NCI-H2227 (cell line): ENCODE results near the gene TMPO.
"Not testable (repeated sequence)": the region's sequence is repeated elsewhere in the genome, so short reads cannot be mapped to it uniquely, and the experiment has no call there.

Experiments
- DNase-seq: peaks from one replicate; lab custom pipeline; 2025; ENCODE audit not compliant: unreplicated experiment; lab: John Stamatoyannopoulos, UW

TMPO gene

DNA sequence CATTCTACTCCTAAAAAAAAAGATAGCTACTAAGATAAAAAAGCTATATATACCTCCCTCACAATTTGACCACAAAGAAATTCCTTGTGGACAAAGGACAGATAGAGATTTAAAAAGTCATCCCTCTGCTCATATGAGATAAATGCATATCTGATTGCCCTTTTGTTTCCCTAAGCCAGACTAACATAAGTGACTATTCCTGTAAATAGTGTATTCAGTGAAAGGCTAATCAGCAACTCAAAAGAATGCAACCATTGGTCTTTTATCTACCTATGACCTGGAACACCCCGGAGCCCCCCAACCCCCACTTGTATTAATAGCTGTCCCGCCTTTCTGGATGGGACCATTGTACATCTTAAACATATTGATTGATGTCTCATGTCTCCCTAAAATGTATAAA is 6.3 kb upstream of the TMPO start:
- no peak for DNase-seq

DNA sequence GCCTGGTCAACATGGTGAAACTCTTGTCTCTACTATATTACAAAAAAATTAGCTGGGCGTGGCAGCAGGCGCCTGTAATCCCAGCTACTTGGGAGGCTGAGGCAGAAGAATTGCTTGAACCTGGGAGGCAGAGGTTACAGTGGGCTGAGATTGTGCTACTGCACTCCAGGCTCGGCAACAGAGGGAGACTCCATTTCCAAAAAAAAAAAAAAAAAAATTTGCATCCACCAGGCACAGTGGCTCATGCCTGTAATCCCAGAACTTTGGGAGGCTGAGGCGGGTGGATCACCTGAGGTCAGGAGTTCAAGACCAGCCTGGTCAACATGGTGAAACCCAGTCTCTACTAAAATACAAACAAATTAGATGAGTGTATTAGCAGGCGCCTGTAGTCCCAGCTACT is 3.6 kb upstream of the TMPO start:
- DNase-seq: not testable (repeated sequence)

GRCh38 chr12:98513379-98514322 is 1.7 kb upstream of the TMPO start:
- DNase-seq: no peak

- DNase-seq: no peak
Measured at GRCh38 chr12:98514982-98515286, 456 bp upstream of the TMPO start.

DNA sequence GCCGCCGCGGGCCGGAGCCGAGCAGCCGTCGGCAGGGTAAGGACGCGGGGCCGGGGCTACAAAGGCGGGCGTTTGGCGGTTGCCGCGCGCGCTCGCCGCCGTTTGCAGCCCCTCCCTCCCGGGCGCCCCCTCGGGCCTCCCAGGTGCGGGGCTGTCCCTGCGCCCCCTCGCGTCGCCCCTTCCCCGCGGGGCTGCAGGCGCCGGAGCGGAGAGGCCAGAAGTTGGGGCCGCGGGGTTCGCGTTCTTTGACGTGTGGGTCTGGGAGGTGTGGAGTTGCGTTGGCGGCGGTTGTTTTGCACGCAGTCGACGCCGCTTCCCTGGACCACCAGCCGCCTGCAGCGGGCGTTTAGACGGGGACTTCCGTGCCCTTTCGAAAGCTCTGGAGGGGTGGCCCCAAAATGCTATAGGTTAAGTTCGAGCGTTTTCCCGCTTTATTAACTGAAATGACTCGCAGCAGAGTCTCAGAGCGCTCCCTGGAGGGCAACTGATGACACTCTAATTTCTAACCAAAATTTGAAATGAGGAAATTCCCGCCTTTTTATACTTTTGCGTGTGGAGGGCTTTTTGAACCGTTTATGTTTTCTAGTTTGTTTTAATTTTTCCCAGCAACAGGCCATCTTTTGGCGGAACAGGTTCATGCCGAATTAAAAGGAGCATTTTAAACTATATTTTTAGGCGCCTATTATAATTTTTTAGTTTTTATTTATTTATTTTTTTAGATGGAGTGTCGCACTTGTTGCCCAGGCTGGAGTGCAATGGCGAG is 902 bp downstream of the TMPO start:
- DNase-seq: peak; percentile 95

DNA sequence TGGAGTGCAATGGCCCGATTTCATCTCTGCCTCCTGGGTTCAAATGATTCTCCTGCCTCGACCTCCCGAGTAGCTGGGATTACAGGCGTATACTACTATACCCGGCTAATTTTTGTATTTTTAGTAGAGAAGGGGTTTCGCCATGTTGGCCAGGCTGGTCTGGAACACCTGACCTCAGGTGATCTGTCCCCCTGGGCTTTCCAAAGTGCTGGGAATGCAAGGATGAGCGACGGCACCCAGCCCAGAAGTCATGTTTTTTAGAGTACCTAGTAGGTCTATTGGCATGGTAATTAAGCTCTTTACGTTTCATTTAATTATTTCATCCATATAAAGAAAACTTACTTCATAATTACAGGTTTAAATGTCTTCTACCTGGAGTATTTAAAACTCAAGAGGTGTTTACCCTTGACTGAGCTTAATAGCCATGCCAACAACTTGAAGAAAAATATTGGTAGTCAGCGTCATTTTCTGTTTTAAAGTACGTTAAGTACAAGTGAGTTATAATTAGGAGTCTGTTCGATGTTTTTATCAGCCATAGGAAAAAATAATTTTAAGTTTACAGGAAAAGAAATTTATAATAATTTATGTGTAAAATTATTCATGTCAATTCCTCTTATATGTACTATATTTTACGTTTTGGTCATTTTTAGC is 4.0 kb downstream of the TMPO start:
- no peak for DNase-seq

- DNase-seq: no peak
Measured at GRCh38 chr12:98530068-98530467, 14.7 kb downstream of the TMPO start.

DNA sequence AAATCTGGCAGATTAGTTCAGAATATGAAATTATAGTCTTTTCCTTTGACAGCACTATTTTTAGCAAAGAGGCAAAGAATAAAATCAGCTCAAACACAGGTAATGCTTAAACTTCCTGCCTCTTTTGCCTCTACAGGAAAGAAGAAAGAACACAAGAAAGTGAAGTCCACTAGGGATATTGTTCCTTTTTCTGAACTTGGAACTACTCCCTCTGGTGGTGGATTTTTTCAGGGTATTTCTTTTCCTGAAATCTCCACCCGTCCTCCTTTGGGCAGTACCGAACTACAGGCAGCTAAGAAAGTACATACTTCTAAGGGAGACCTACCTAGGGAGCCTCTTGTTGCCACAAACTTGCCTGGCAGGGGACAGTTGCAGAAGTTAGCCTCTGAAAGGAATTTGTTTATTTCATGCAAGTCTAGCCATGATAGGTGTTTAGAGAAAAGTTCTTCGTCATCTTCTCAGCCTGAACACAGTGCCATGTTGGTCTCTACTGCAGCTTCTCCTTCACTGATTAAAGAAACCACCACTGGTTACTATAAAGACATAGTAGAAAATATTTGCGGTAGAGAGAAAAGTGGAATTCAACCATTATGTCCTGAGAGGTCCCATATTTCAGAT is 17.4 kb downstream of the TMPO start:
- DNase-seq: peak; percentile 71

GRCh38 chr12:98533723-98534251 is 18.4 kb downstream of the TMPO start:
- no peak for DNase-seq

GRCh38 chr12:98538031-98538430 is 22.6 kb downstream of the TMPO start:
- no peak for DNase-seq

- no peak for DNase-seq
Measured at GRCh38 chr12:98543701-98544100, 28.3 kb downstream of the TMPO start.

DNA sequence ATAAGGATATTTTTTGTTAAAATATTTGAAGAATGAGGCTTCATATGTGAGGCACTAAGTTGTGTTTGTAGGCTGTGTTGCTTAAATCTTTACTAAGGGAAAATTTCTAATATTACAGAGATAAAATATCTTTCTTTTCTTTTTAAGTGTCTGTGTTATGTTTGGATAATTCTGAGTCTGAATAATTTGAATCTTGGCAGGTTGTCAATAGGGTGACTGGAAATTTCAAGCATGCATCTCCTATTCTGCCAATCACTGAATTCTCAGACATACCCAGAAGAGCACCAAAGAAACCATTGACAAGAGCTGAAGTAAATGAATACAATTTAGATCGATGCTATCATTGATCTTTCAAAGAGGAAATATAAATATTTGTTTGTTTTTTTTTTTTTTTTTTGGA is 29.4 kb downstream of the TMPO start:
- no peak for DNase-seq

- no peak for DNase-seq
Measured at GRCh38 chr12:98549371-98550110, 34.2 kb downstream of the TMPO start.

- DNase-seq: no peak
Measured at GRCh38 chr12:98551787-98552186, 36.4 kb downstream of the TMPO start.

- not testable (repeated sequence) for DNase-seq
Measured at GRCh38 chr12:98558097-98558496, 42.7 kb downstream of the TMPO start.

DNA sequence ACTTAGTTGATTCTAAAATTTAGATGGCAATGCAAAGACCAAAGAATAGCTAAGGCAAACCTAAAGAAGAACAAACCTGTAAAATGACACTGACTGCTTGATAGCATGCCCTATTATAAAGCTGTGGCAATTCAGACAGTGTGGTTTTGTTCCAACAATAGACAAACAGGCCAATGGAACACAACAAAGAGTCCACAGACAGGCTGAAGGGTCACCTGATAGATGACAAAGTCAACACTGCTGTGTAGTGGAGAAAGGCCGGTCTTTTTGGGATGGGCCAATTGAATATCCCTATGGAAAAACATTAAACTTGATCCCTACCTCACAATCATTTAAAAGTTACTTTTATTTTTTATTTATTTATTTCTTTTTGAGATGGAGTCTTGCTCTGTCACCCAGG is 44.3 kb downstream of the TMPO start:
- DNase-seq: no peak

GRCh38 chr12:98561846-98562245 is 46.5 kb downstream of the TMPO start:
- no peak for DNase-seq

GRCh38 chr12:98572010-98572409 is 56.6 kb downstream of the TMPO start:
- no peak for DNase-seq

DNA sequence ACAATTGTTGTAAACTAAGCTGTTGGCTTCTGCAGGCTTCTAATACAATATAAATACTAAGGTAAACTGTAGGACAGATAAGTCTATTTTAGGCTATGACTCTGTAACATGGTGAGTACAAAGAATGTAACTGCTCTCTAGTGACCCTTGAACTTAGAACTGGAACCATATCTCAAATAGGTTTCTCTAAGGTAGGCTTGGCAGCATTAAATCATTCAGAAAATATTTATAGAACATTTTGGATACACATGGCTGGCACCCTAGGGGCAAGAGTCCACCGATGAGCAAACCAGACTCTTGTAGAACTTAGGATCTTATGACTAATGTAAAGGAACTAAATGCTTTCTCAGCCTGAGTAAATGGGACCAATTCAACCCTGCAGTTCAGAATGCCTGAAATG is 58.7 kb downstream of the TMPO start:
- DNase-seq: no peak

- DNase-seq: no peak
Measured at GRCh38 chr12:98575013-98575412, 59.6 kb downstream of the TMPO start.
